ENCODE results near the gene SHFL.

Gene SHFL

GRCh38 chr19:10110076-10110971 is 24.2 kb downstream of the SHFL start:
- DNase-seq, result no peak

GRCh38 chr19:10110972-10111317 is 24.8 kb downstream of the SHFL start:
- no peak for DNase-seq

- peak; percentile 78 for DNase-seq
Measured at GRCh38 chr19:10111405-10111811, 25.3 kb downstream of the SHFL start, which contains the start of gene P2RY11. TSS of gene P2RY11 (plus strand) at chr19:10111693. CDS start at chr19:10111722, 29 bp downstream.

- peak; percentile 82 for DNase-seq
Measured at GRCh38 chr19:10112037-10112761, 26.1 kb downstream of the SHFL start.

GRCh38 chr19:10112895-10113591 is 26.9 kb downstream of the SHFL start:
- peak; percentile 88 for DNase-seq

- peak; percentile 77 for DNase-seq
Measured at GRCh38 chr19:10113592-10113963, 27.5 kb downstream of the SHFL start.

GRCh38 chr19:10113964-10114650 is 28.0 kb downstream of the SHFL start:
- DNase-seq, result peak; percentile 73

- DNase-seq, result peak; percentile 80
Measured at GRCh38 chr19:10114651-10115391, 28.7 kb downstream of the SHFL start.

GRCh38 chr19:10115392-10116084 is 29.4 kb downstream of the SHFL start:
- peak; percentile 70 for DNase-seq

- peak; percentile 72 for DNase-seq
Measured at GRCh38 chr19:10116085-10116865, 30.2 kb downstream of the SHFL start.

- DNase-seq, result no peak
Measured at GRCh38 chr19:10116866-10117616, 30.9 kb downstream of the SHFL start.

GRCh38 chr19:10118960-10119359 is 32.8 kb downstream of the SHFL start:
- DNase-seq, result no peak

- no peak for DNase-seq
Measured at GRCh38 chr19:10120538-10121189, 34.5 kb downstream of the SHFL start.

GRCh38 chr19:10122045-10122444 is 35.9 kb downstream of the SHFL start:
- DNase-seq, result no peak

GRCh38 chr19:10124429-10124828 is 38.3 kb downstream of the SHFL start:
- DNase-seq, result no peak

- no peak for DNase-seq
Measured at GRCh38 chr19:10126213-10126639, 40.1 kb downstream of the SHFL start.

GRCh38 chr19:10132905-10133304 is 46.8 kb downstream of the SHFL start:
- DNase-seq, result no peak

- no peak for DNase-seq
Measured at GRCh38 chr19:10133596-10133995, 47.5 kb downstream of the SHFL start.

GRCh38 chr19:10134040-10134439 is 47.9 kb downstream of the SHFL start:
- no peak for DNase-seq

All from activated CD8-positive, alpha-beta memory T cell treated with anti-CD3 and anti-CD28 coated beads, Interleukin-2, amount 50 U/mL, for 48 hours (primary cell).